Measurements from ENCODE around the gene MZB1. TPM values are rescaled to one million over a fixed set of nuclear protein-coding genes. Genes with fewer than 3 reads are reported as not detected.
"Not testable (repeated sequence)": the region's sequence is repeated elsewhere in the genome, so short reads cannot be mapped to it uniquely, and the experiment has no call there.

The MZB1 gene
- polyA plus RNA-seq, 3 donors: 0.61 to 1.1 (median 0.73) TPM

- DNase-seq: no peak
Observed at GRCh38 chr5:139378101-139378825, 11.4 kb downstream of the MZB1 start.

- DNase-seq: no peak
Observed at GRCh38 chr5:139377226-139377625, 12.5 kb downstream of the MZB1 start.

DNA sequence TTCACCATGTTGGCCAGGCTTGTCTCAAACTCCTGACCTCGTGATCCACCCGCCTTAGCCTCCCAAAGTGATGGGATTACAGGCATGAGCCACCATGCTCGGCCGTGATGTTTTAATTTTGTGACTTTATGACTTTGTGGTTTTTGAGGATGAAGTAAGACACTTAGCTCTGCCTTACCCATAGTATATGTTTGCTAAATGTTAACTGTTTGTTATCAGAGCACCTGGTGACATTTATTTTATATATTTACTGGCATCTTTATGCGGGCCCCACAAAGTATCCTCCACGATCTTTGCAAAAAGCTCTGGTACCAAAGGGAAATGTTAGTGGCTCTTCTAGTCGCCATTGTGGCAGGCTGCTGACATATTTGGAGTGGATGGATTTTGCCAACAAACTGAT lies 13.3 kb downstream of the MZB1 start:
- DNase-seq: no peak

- no peak for DNase-seq
Observed at GRCh38 chr5:139374909-139375308, 14.8 kb downstream of the MZB1 start.

GRCh38 chr5:139371482-139372435 lies 18.0 kb downstream of the MZB1 start:
- DNase-seq: no peak

DNA sequence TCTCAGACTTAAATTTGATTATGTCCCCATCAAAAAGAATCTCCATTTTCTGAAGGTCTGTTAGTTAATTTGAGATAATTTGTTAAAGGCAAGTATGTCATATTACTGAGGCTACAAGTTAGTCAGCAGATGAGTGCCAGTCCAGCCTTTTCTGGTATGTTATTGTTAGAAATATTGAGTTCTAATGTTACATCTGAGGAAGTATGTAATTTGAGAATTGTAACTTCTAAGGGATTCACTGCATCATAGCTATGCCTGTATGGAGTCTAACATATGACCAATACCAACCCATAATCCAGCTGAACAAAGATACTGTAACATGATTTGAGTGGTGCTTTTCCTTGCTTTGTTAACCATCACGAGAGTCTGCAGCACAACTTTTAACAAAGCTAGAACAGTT lies 20.5 kb downstream of the MZB1 start:
- no peak for DNase-seq

- no peak for DNase-seq
Observed at GRCh38 chr5:139368613-139369012, 21.1 kb downstream of the MZB1 start.

DNA sequence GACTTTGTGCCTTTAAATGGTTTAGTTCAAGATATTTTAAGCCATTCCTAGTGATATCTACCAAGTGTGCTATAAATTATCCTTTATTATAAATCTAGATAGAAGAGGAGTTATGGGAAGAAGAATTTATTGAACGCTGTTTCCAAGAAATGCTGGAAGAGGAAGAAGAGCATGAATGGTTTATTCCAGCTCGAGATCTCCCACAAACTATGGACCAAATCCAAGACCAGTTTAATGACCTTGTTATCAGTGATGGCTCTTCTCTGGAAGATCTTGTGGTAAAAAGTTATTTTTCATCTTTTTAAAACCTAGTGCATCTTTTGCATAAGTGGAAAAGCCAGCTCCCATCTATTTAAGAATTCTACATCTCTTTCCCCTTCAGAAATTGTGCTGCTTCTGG lies 25.2 kb downstream of the MZB1 start:
- no peak for DNase-seq

DNA sequence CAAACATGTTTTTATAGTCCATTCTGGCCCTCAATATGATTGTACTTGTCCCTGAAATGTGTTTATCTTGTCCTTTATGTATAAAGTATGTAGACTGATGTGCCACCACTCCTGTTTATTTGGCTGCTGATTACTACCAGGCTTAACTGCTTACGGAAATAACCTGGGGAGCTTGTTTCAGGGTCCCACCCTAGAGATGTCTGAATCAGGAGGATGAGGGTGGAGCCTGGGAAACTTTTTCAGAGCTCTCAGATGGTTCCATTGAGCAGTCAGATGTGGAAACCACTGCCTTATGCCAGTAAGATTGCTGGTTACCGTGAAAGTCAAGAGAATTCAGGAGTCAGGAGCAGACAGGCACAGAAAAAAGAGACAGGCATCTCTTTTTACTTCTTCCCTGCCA lies 25.8 kb downstream of the MZB1 start:
- no peak for DNase-seq

- DNase-seq: no peak
Observed at GRCh38 chr5:139361835-139362429, 27.8 kb downstream of the MZB1 start.

DNA sequence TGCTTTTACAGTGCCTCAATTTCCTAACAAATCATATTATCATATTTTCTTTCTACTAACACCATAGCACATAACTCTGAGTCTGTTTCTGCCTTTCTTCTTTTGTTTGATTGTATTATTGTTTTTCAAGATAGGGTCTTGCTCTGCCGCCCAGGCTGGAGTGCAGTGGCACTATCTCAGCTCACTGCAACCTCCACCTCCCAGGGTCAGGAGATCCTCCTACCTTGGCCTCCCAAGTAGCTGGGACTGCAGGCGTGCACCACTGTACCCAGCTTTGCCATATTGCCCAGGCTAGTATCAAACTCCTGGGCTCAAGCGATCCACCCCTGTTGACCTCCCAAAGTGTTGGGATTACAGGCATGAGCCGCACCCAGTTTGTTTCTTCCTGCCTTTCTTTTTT lies 29.3 kb downstream of the MZB1 start:
- no peak for DNase-seq

GRCh38 chr5:139358064-139358463 lies 31.6 kb downstream of the MZB1 start:
- no peak for DNase-seq

GRCh38 chr5:139355900-139356299 lies 33.8 kb downstream of the MZB1 start:
- not testable (repeated sequence) for DNase-seq

DNA sequence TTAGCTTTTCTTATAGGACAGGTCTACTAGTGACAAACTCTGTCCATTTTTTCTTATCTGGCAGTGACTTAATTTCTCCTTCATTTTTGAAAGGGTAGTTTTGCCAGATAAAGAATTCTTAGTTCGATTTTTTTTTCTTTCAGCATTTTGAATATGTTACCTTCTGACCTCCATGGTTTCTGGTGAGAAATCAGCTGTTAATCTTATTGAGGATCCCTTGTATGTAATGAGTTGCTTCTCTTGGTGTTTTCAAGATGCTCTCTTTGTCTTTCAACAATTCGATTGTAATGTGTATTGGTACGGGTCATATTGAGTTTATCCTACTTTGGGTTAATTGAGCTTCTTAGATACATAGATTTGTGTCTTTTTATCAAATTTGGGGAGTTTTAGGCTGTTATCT lies 35.5 kb downstream of the MZB1 start:
- DNase-seq: no peak

GRCh38 chr5:139347863-139348262 lies 41.9 kb downstream of the MZB1 start:
- DNase-seq: not testable (repeated sequence)

GRCh38 chr5:139345442-139345841 lies 44.3 kb downstream of the MZB1 start:
- not testable (repeated sequence) for DNase-seq

DNA sequence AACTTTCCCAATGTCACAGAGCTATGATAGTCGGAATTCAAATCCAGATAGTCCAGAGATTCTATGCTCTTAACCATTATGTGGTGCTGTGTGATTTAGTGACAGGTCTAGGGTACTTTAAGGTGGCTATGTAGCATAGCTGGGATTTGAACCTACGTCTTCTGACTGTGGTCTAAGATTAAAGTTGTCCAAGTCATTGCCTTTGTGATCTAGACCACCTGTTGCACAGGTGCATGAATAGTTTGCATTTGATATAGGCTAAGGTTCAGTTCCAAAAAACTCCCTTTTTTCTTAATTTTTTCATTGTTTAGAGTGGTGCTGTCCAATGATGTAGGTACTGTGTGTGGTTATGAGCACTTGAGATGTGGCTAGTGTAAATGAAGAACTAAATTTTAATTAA lies 45.5 kb downstream of the MZB1 start:
- DNase-seq: no peak

- DNase-seq: no peak
Observed at GRCh38 chr5:139343476-139343875, 46.2 kb downstream of the MZB1 start.

- DNase-seq: no peak
Observed at GRCh38 chr5:139342423-139342723, 47.3 kb downstream of the MZB1 start.

DNA sequence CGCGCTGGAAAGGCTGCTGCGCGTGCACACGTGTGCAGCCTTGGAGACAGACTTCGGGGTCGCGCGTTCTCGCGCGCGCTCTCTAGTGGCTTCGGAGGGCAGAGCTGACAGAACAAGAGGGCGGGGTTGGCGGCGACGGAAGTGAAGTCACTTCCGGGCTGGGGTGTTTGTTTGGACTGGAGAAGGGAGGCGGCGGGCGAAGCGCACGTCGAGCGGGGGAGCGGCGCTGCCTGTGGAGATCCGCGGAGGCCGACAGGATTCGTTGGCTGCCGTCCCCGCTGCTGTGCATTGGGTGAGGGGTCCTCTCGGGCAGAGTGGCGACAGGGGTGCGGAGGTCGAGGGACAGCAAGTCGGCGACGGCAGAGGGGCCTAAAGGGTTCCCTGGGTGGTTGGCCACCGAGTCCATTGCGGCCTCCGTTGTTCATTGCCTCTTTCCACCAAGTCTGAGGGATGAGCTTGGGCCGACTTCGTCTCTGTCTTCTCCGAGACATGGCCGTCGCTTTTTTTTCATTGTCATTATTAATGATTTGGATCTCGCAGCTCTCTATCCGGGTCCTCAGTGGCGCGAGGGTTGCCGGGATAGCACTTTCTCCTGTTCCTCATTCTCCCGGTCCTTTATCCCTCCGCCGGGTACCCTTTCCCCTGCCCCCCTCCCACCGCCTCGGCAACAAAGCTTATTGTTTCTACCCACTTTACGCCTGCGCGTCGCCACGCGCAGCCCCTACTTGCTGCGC lies 47.9 kb downstream of the MZB1 start, which contains the start of gene PAIP2:
Gene PAIP2 (plus strand): TSS at position 166 of the 734 bp plus-strand sequence. CDS start 21,931 bp downstream, outside the sequence.
- peak; percentile 99 for DNase-seq

DNA sequence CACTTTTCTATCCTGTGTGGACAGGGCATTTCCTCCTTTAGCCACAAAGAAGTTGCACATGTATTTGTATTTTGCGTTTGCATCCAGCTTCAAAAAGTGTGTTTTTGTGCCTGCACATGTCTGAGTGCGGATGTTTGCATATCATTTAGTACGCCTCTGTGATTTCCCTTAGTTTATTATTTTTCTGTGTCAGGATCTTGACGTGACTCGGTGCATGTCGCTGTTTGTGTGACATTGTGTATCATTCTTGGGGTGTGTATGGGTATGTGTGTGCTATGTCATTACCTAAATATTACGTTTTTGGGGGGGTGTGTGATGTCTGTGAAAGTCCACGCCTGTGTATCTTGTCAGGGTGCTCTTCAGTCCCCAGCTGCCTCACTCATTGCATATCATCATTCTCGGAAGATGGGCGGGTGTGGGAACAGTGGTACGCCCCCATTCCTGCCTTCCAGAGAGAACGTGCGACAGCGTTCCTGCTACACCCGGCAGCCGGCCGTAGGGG lies 48.5 kb downstream of the MZB1 start:
- DNase-seq: no peak

- DNase-seq: no peak
Observed at GRCh38 chr5:139340051-139340450, 49.7 kb downstream of the MZB1 start.

All from renal pelvis (tissue), 4 donors.